Neural cell (in vitro differentiated cells): ENCODE results near the gene PNLIP. TPM values are rescaled to one million over a fixed set of nuclear protein-coding genes. Genes with fewer than 3 reads are reported as not detected.

Source experiments
- H2AFZ ChIP-seq: fragments of 200-600, 300-800 bp; sonication (generic), shearing (Covaris generic); 2 replicates; pipeline ENCODE4 v1.6.0; 2014; ENCODE audit warnings: low read depth, mild to moderate bottlenecking, antibody characterized with exemption, low read length, moderate library complexity
- H3F3A ChIP-seq: fragments of 200-600 bp; shearing (Covaris generic); 2 replicates; pipeline ENCODE4 v1.6.1; 2016; ENCODE audit warnings: mild to moderate bottlenecking, moderate library complexity, mixed read lengths, antibody characterized with exemption, low read length; ENCODE audit not compliant: insufficient read depth, poor library complexity, severe bottlenecking
- H3K27ac ChIP-seq: fragments of 200-600, 300-800 bp; sonication (generic), shearing (Covaris generic); 2 replicates; pipeline ENCODE4 v1.5.1; 2014; ENCODE audit warnings: mild to moderate bottlenecking, low read length, moderate library complexity
- H3K27me3 ChIP-seq: fragments of 300-800, 200-600 bp; sonication (generic), shearing (Covaris generic); 2 replicates; pipeline ENCODE4 v1.6.0; 2014; ENCODE audit warnings: mild to moderate bottlenecking, low read depth, low read length, moderate library complexity; ENCODE audit not compliant: insufficient read depth
- H3K36me3 ChIP-seq: fragments of 300-800, 200-600 bp; sonication (generic), shearing (Covaris generic); 2 replicates; pipeline ENCODE4 v1.5.1; 2014; ENCODE audit warnings: mild to moderate bottlenecking, antibody characterized with exemption, low read length, moderate library complexity; ENCODE audit not compliant: insufficient read depth
- H3K4me2 ChIP-seq: fragments of 300-800, 200-600 bp; sonication (generic), shearing (Covaris generic); 2 replicates; pipeline ENCODE4 v1.6.0; 2014; ENCODE audit warnings: mild to moderate bottlenecking, low read length
- H3K4me3 ChIP-seq: fragments of 300-800, 200-600 bp; sonication (generic), shearing (Covaris generic); 2 replicates; pipeline ENCODE4 v1.5.1; 2014; ENCODE audit warnings: mild to moderate bottlenecking, low read length, moderate library complexity
- H3K79me2 ChIP-seq: fragments of 200-600 bp; shearing (Covaris generic); replicated peaks from 2 replicates; pipeline ENCODE4 v1.6.0; 2014; ENCODE audit warnings: mild to moderate bottlenecking, low read length, moderate library complexity; ENCODE audit not compliant: insufficient read depth
- H3K9ac ChIP-seq: fragments of 300-800, 200-600 bp; sonication (generic), shearing (Covaris generic); 2 replicates; pipeline ENCODE4 v1.6.1; 2016; ENCODE audit warnings: mild to moderate bottlenecking, low read length, mixed read lengths
- H3K9me2 ChIP-seq: fragments of 200-600 bp; shearing (Covaris generic); 2 replicates; pipeline ENCODE4 v1.6.1; 2016; ENCODE audit warnings: mild to moderate bottlenecking, low read length, mixed read lengths; ENCODE audit not compliant: insufficient read depth
- H3K9me3 ChIP-seq: fragments of 200-600, 300-800 bp; sonication (generic), shearing (Covaris generic); 2 replicates; pipeline ENCODE4 v1.6.1; 2016; ENCODE audit warnings: mild to moderate bottlenecking, mixed run types, low read length, moderate library complexity, mixed read lengths
- H4K20me1 ChIP-seq: fragments of 200-600 bp; shearing (Covaris generic); 2 replicates; pipeline ENCODE4 v1.6.1; 2016; ENCODE audit warnings: mild to moderate bottlenecking, mixed run types; ENCODE audit not compliant: insufficient read depth
- EP300 ChIP-seq: fragments of 450-650 bp; conservative IDR thresholded peaks from 2 replicates; pipeline ENCODE4 v1.6.1; 2014; ENCODE audit warnings: antibody characterized with exemption, mild to moderate bottlenecking, moderate library complexity; ENCODE audit not compliant: poor library complexity, severe bottlenecking
- EZH2 ChIP-seq: fragments of 200-600, 300-800 bp; shearing (Covaris generic), sonication (generic); IDR thresholded peaks from 2 replicates; pipeline ENCODE4 v1.6.1; 2014; ENCODE audit warnings: antibody characterized with exemption, low read length, borderline replicate concordance, mild to moderate bottlenecking; ENCODE audit not compliant: insufficient read depth, poor library complexity, severe bottlenecking
- MXI1 ChIP-seq: fragments of 450-650 bp; conservative IDR thresholded peaks from 2 replicates; pipeline ENCODE4 v1.6.1; 2014; ENCODE audit warnings: antibody characterized with exemption, mild to moderate bottlenecking; ENCODE audit not compliant: poor library complexity, severe bottlenecking
- POLR2AphosphoS5 ChIP-seq: IDR thresholded peaks from 2 replicates; pipeline ENCODE4 v1.6.1; 2012
- RAD21 ChIP-seq: fragments of 450-650 bp; conservative IDR thresholded peaks from 2 replicates; pipeline ENCODE4 v1.6.1; 2014; ENCODE audit warnings: antibody characterized with exemption, mild to moderate bottlenecking, moderate library complexity
- SMC3 ChIP-seq: fragments of 450-650 bp; conservative IDR thresholded peaks from 2 replicates; pipeline ENCODE4 v1.6.1; 2014; ENCODE audit warnings: antibody characterized with exemption, mild to moderate bottlenecking, moderate library complexity; ENCODE audit not compliant: poor library complexity
- TAF1 ChIP-seq: IDR thresholded peaks from 2 replicates; pipeline ENCODE4 v1.6.1; 2012; ENCODE audit warnings: low read depth
- polyA plus RNA-seq: library from polyadenylated mRNA; depleted of rRNA; stranded (reverse); fragments of >200 nt; gene quantifications from 2 replicates; pipeline ENCODE4 v1.2.3, GENCODE V29; 2014
- TF ChIP-seq, protein P1 (sequence below): fragments of 450-650 bp; IDR thresholded peaks from 2 replicates; pipeline ENCODE4 v1.5.1; 2014; ENCODE audit warnings: antibody characterized with exemption, mild to moderate bottlenecking, moderate library complexity; ENCODE audit not compliant: poor library complexity, severe bottlenecking
- TF ChIP-seq, protein P2 (sequence below): IDR thresholded peaks from 2 replicates; pipeline ENCODE4 v1.6.1; 2012; ENCODE audit warnings: borderline replicate concordance

Gene PNLIP
- polyA plus RNA-seq, 1 donor from 2014 or later: not detected

DNA sequence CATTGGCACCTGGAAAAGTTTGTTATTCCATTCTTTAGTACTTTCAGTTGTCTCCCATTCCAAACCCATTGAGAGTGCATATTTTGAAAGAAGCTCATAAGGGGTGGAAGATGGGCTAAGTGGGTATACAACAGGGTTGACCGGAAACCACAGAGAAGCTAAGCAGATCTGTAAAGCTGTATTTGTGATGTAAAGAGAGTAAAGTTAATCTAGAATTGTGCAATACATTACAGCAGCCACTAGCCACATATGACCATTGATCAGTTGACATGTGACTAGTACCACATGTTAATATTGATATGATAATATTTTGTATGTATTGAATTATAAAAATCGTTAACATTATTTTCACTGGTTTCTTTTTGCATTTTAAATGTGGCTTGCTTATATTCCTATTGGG, 4.9 kb upstream of the PNLIP start:
- H3K4me3 ChIP-seq: no peak overlapping the region
- no peaks in the 10 kb centered on the region for H4K20me1 ChIP-seq
- no peaks in the 10 kb centered on the region for H3K9me3 ChIP-seq
- no peak overlapping the region for H3K9ac ChIP-seq
- no peak for TF ChIP-seq TAF1
- TF ChIP-seq MXI1: no peak
- no peak for TF ChIP-seq POLR2AphosphoS5
- TF ChIP-seq RAD21: no peak
- no peak for TF ChIP-seq EZH2
- TF ChIP-seq, protein P1, sequence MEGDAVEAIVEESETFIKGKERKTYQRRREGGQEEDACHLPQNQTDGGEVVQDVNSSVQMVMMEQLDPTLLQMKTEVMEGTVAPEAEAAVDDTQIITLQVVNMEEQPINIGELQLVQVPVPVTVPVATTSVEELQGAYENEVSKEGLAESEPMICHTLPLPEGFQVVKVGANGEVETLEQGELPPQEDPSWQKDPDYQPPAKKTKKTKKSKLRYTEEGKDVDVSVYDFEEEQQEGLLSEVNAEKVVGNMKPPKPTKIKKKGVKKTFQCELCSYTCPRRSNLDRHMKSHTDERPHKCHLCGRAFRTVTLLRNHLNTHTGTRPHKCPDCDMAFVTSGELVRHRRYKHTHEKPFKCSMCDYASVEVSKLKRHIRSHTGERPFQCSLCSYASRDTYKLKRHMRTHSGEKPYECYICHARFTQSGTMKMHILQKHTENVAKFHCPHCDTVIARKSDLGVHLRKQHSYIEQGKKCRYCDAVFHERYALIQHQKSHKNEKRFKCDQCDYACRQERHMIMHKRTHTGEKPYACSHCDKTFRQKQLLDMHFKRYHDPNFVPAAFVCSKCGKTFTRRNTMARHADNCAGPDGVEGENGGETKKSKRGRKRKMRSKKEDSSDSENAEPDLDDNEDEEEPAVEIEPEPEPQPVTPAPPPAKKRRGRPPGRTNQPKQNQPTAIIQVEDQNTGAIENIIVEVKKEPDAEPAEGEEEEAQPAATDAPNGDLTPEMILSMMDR: no peak
- TF ChIP-seq EP300: no peak
- TF ChIP-seq, protein P2, sequence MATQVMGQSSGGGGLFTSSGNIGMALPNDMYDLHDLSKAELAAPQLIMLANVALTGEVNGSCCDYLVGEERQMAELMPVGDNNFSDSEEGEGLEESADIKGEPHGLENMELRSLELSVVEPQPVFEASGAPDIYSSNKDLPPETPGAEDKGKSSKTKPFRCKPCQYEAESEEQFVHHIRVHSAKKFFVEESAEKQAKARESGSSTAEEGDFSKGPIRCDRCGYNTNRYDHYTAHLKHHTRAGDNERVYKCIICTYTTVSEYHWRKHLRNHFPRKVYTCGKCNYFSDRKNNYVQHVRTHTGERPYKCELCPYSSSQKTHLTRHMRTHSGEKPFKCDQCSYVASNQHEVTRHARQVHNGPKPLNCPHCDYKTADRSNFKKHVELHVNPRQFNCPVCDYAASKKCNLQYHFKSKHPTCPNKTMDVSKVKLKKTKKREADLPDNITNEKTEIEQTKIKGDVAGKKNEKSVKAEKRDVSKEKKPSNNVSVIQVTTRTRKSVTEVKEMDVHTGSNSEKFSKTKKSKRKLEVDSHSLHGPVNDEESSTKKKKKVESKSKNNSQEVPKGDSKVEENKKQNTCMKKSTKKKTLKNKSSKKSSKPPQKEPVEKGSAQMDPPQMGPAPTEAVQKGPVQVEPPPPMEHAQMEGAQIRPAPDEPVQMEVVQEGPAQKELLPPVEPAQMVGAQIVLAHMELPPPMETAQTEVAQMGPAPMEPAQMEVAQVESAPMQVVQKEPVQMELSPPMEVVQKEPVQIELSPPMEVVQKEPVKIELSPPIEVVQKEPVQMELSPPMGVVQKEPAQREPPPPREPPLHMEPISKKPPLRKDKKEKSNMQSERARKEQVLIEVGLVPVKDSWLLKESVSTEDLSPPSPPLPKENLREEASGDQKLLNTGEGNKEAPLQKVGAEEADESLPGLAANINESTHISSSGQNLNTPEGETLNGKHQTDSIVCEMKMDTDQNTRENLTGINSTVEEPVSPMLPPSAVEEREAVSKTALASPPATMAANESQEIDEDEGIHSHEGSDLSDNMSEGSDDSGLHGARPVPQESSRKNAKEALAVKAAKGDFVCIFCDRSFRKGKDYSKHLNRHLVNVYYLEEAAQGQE: no peak
- TF ChIP-seq SMC3: no peak
- no peaks in the 10 kb centered on the region for H3F3A ChIP-seq
- no peaks in the 10 kb centered on the region for H3K79me2 ChIP-seq
- H3K27me3 ChIP-seq: no peaks in the 10 kb centered on the region
- no peak overlapping the region for H3K27ac ChIP-seq
- no peaks in the 10 kb centered on the region for H3K9me2 ChIP-seq
- H3K36me3 ChIP-seq: no peaks in the 10 kb centered on the region
- H2AFZ ChIP-seq: no peak overlapping the region
- H3K4me2 ChIP-seq: no peak overlapping the region

DNA sequence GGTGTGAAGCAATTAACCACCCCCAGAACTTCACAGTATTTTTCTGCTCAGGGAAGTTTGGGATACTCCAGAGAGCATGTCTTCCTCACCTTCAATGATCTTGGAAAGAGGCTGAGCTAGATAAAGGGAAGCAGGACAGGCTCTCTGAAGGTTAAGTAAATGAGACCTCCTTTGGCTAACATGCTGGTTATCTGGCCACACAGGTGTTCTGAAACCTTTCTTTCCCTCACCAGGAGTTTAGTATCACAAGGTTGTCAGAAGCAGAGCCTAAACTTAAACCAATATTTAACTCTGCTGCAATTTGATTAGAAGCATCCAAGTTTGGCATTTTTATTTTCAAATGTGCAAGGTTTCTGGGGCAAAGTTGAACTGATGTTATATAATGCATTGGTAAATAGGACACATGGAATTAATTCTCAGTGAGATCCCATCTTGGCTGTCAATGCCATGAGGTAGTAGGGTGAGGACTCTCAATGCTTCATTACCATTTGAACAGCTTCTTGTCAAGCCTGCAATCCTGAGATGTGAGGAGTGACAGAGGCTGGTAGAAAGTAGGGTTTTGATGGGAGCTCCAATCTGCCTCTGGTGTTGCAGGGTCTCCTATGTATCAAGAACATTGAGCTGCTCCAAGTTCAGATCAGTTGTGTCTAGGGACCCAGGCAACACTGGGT, 3.6 kb upstream of the PNLIP start:
- no peak overlapping the region for H3K27ac ChIP-seq
- peak; percentile 62 for TF ChIP-seq EP300
- TF ChIP-seq POLR2AphosphoS5: peak; percentile 17
- no peak for TF ChIP-seq RAD21
- no peaks in the 10 kb centered on the region for H3K36me3 ChIP-seq
- H3K9me3 ChIP-seq: no peaks in the 10 kb centered on the region
- H3K4me2 ChIP-seq: no peak overlapping the region
- H3K79me2 ChIP-seq: no peaks in the 10 kb centered on the region
- no peaks in the 10 kb centered on the region for H4K20me1 ChIP-seq
- H3F3A ChIP-seq: no peaks in the 10 kb centered on the region
- no peak overlapping the region for H3K4me3 ChIP-seq
- no peak overlapping the region for H2AFZ ChIP-seq
- no peaks in the 10 kb centered on the region for H3K27me3 ChIP-seq
- no peak overlapping the region for H3K9ac ChIP-seq
- H3K9me2 ChIP-seq: no peaks in the 10 kb centered on the region
